Lower lobe of right lung (tissue), 2 donors: ENCODE measurements around the gene LRP6. TPM values are rescaled to one million over a fixed set of nuclear protein-coding genes. Genes with fewer than 3 reads are reported as not detected.
A peak's percentile ranks its signal among the peaks of the same experiment; 100 is the strongest.

Experiments
- ATAC-seq, 2 donors: fragments of 200-7000 bp; cut with Tn5 transposase; one replicate each; pipeline ENCODE4 v1.9.1; 2020 to 2022; ENCODE audit warnings: mild to moderate bottlenecking in 2 of 2, moderate library complexity in 2 of 2
- DNase-seq: peaks from one replicate; pipeline ENCODE4 v3.0.0-alpha.2; 2020
- H3K27ac ChIP-seq: fragments of 200-600 bp; one replicate; pipeline ENCODE4 v1.8.0; 2022
- H3K27me3 ChIP-seq: fragments of 200-600 bp; one replicate; pipeline ENCODE4 v1.8.0; 2022; ENCODE audit warnings: low read depth
- H3K36me3 ChIP-seq: fragments of 200-600 bp; one replicate; pipeline ENCODE4 v1.8.0; 2022; ENCODE audit warnings: mild to moderate bottlenecking
- H3K4me1 ChIP-seq: fragments of 200-600 bp; one replicate; pipeline ENCODE4 v1.8.0; 2022
- H3K4me3 ChIP-seq: fragments of 200-600 bp; one replicate; pipeline ENCODE4 v1.8.0; 2022; ENCODE audit warnings: mild to moderate bottlenecking
- H3K9me3 ChIP-seq: fragments of 200-600 bp; one replicate; pipeline ENCODE4 v1.8.0; 2022
- CTCF ChIP-seq: fragments of 200-600 bp; IDR thresholded peaks from one replicate; pipeline ENCODE4 v1.8.0; 2022; ENCODE audit warnings: antibody characterized with exemption, mild to moderate bottlenecking
- intact Hi-C: fragments of 100-400 bp; cut with DNase I; formaldehyde crosslinking; loops from one replicate; pipeline ENCODE4 v1.11.0; 2022
- total RNA-seq: library from RNA; stranded (reverse); fragmentation: NEBNext Ultra II Directional; extraction: Animal tissue kit (Norgen Biotek cat#: 25700); gene quantifications from one replicate; pipeline ENCODE4 v1.2.1, GENCODE V29; 2021
- donor health status: DM: no; HTN: yes; CAD: no; lungs with severe emphysema.

Gene LRP6
- total RNA-seq, 1 donor from 2014 or later: 47.4 TPM

- DNase-seq (no peak), ATAC-seq (no peak)
- intact Hi-C loops: no loop called here
- Histone ChIP-seq H3K27me3 (no peaks in the 10 kb centered on the region), H3K9me3 (no peaks in the 10 kb centered on the region), H3K4me3 (no peak overlapping the region), H3K4me1 (peaks cover 15% of the 10 kb centered on the region), H3K27ac (no peak overlapping the region), H3K36me3 (no peaks in the 10 kb centered on the region)
- no peak for TF ChIP-seq CTCF
Observed at GRCh38 chr12:12087693-12088034, 179.2 kb downstream of the LRP6 start.

- TF ChIP-seq CTCF: no peak
- DNase-seq (no peak), ATAC-seq (no peak)
- Histone ChIP-seq H3K36me3 (no peaks in the 10 kb centered on the region), H3K27ac (no peak overlapping the region), H3K4me1 (peaks cover 9% of the 10 kb centered on the region), H3K27me3 (no peaks in the 10 kb centered on the region), H3K4me3 (no peak overlapping the region), H3K9me3 (no peaks in the 10 kb centered on the region)
- intact Hi-C loops: no loop called here
Observed at GRCh38 chr12:12086973-12087692, 179.7 kb downstream of the LRP6 start.

- DNase-seq: no peak
- Histone ChIP-seq H3K9me3 (no peaks in the 10 kb centered on the region), H3K36me3 (no peaks in the 10 kb centered on the region), H3K27me3 (no peaks in the 10 kb centered on the region), H3K4me3 (no peak overlapping the region), H3K4me1 (peaks cover 6% of the 10 kb centered on the region), H3K27ac (no peak overlapping the region)
- no peak for TF ChIP-seq CTCF
- peak in 1 of 2 donors; percentile 33 for ATAC-seq
- intact Hi-C loops: no loop called here
Observed at GRCh38 chr12:12086362-12086761, 180.5 kb downstream of the LRP6 start.

GRCh38 chr12:12083688-12084087, 183.2 kb downstream of the LRP6 start:
- DNase-seq: no peak
- H3K9me3 ChIP-seq: no peaks in the 10 kb centered on the region
- no peak for ATAC-seq
- peaks cover 5% of the 10 kb centered on the region for H3K4me1 ChIP-seq
- intact Hi-C loops: no loop called here
- H3K36me3 ChIP-seq: no peaks in the 10 kb centered on the region
- H3K27ac ChIP-seq: no peak overlapping the region
- TF ChIP-seq CTCF: no peak
- H3K4me3 ChIP-seq: no peak overlapping the region
- H3K27me3 ChIP-seq: no peaks in the 10 kb centered on the region

GRCh38 chr12:12081836-12082497, 184.9 kb downstream of the LRP6 start:
- intact Hi-C loops: no loop called here
- Histone ChIP-seq H3K9me3 (no peaks in the 10 kb centered on the region), H3K4me1 (peaks cover 5% of the 10 kb centered on the region), H3K4me3 (no peak overlapping the region), H3K36me3 (no peaks in the 10 kb centered on the region), H3K27ac (peak overlapping the region; percentile 75), H3K27me3 (no peaks in the 10 kb centered on the region)
- TF ChIP-seq CTCF: peak; percentile 33
- peak; percentile 59 to 73 for ATAC-seq
- DNase-seq: no peak
